IMR-90 (cell line): ENCODE measurements around the gene ASTN2. TPM values are rescaled to one million over a fixed set of nuclear protein-coding genes. Genes with fewer than 3 reads are reported as not detected.

Experiments
- ATAC-seq: fragments of 200-7000 bp; cut with Tn5 transposase; 2 replicates; pipeline ENCODE4 v1.9.1; 2020; ENCODE audit warnings: low read depth, mild to moderate bottlenecking, moderate library complexity
- BruUV-seq: library from RNA; stranded (reverse); fragments of 400-500 nt; replicated peaks from 2 replicates; lab custom pipeline; 2021; lab: Mats Ljungman, UMichigan
- CTCF ChIA-PET: fragments of 300-600 bp; formaldehyde crosslinking; extraction: SDS; loops from one replicate; lab custom pipeline; 2021; ENCODE audit warnings: antibody characterized with exemption; lab: Yijun Ruan, JAX
- POLR2A ChIA-PET: fragments of 300-600 bp; sonication (Branson Sonifier 250); formaldehyde crosslinking; loops from one replicate; lab custom pipeline; 2022; ENCODE audit warnings: antibody characterized with exemption; ENCODE audit not compliant: unreplicated experiment; lab: Charles Lee
- DNase-seq: peaks from one replicate; pipeline ENCODE4 v3.0.0; 2013
- H2AFZ ChIP-seq: replicated peaks from 2 replicates; pipeline ENCODE3; 2013; ENCODE audit warnings: low read length, mild to moderate bottlenecking; ENCODE audit not compliant: poor library complexity
- H2AK5ac ChIP-seq: 2 replicates; pipeline ENCODE4 v1.6.1; 2013; ENCODE audit warnings: low read depth, low read length, inconsistent platforms
- H2AK9ac ChIP-seq: replicated peaks from 2 replicates; pipeline ENCODE3; 2013; ENCODE audit warnings: mild to moderate bottlenecking, low read depth, low read length, moderate library complexity; ENCODE audit not compliant: poor library complexity
- H2BK120ac ChIP-seq: 2 replicates; pipeline ENCODE4 v1.6.1; 2013; ENCODE audit warnings: low read depth, low read length, inconsistent platforms
- H2BK15ac ChIP-seq: 3 replicates; pipeline ENCODE4 v1.6.1; 2013; ENCODE audit warnings: low read depth, low read length, inconsistent platforms
- H2BK20ac ChIP-seq: 2 replicates; pipeline ENCODE4 v1.6.1; 2013; ENCODE audit warnings: low read depth, mild to moderate bottlenecking, inconsistent platforms, low read length, moderate library complexity
- H2BK5ac ChIP-seq: 2 replicates; pipeline ENCODE4 v1.6.1; 2013; ENCODE audit warnings: mild to moderate bottlenecking, low read depth, low read length, inconsistent platforms; ENCODE audit not compliant: poor library complexity, severe bottlenecking
- H3K14ac ChIP-seq: replicated peaks from 2 replicates; pipeline ENCODE4 v1.6.1; 2013; ENCODE audit warnings: low read depth, low read length, inconsistent platforms
- H3K18ac ChIP-seq: 2 replicates; pipeline ENCODE4 v1.6.1; 2013; ENCODE audit warnings: low read depth, low read length, control low read depth
- H3K23ac ChIP-seq: 2 replicates; pipeline ENCODE4 v1.6.1; 2013; ENCODE audit warnings: low read depth, low read length, inconsistent platforms
- H3K27ac ChIP-seq: 2 replicates; pipeline ENCODE4 v1.5.1; 2013; ENCODE audit warnings: mild to moderate bottlenecking, control low read depth, low read length; ENCODE audit not compliant: insufficient read depth
- H3K27me3 ChIP-seq: 2 replicates; pipeline ENCODE4 v1.6.1; 2013; ENCODE audit warnings: low read length; ENCODE audit not compliant: control insufficient read depth, insufficient read depth
- H3K36me3 ChIP-seq: 2 replicates; pipeline ENCODE4 v1.6.1; 2013; ENCODE audit warnings: low read length, mixed read lengths; ENCODE audit not compliant: control insufficient read depth, insufficient read depth
- H3K4ac ChIP-seq: 2 replicates; pipeline ENCODE4 v1.6.1; 2013; ENCODE audit warnings: low read depth, low read length, inconsistent platforms
- H3K4me1 ChIP-seq: 2 replicates; pipeline ENCODE4 v1.6.1; 2013; ENCODE audit warnings: low read length, mixed read lengths; ENCODE audit not compliant: control insufficient read depth, insufficient read depth
- H3K4me2 ChIP-seq: 2 replicates; pipeline ENCODE4 v1.6.1; 2013; ENCODE audit warnings: low read depth, mild to moderate bottlenecking, control low read depth, low read length, moderate library complexity
- H3K4me3 ChIP-seq: 2 replicates; pipeline ENCODE4 v1.5.1; 2013; ENCODE audit warnings: low read depth, mild to moderate bottlenecking, control low read depth, low read length, moderate library complexity; ENCODE audit not compliant: insufficient read depth
- H3K56ac ChIP-seq: 2 replicates; pipeline ENCODE4 v1.6.1; 2013; ENCODE audit warnings: low read length, inconsistent platforms; ENCODE audit not compliant: insufficient read depth; ENCODE audit errors: extremely low read depth
- H3K79me1 ChIP-seq, 2 experiments: 2 replicates each; pipeline ENCODE4 v1.6.1; 2013; ENCODE audit warnings: low read length in 2 of 2, inconsistent platforms in 1 of 2, low read depth in 1 of 2
- H3K9ac ChIP-seq: 2 replicates; pipeline ENCODE4 v1.6.1; 2013; ENCODE audit warnings: low read depth, low read length, control low read depth
- H3K9me1 ChIP-seq: 2 replicates; pipeline ENCODE4 v1.6.1; 2013; ENCODE audit warnings: low read length, inconsistent platforms; ENCODE audit not compliant: insufficient read depth
- H3K9me3 ChIP-seq: 2 replicates; pipeline ENCODE4 v1.6.1; 2013; ENCODE audit warnings: low read length; ENCODE audit not compliant: control insufficient read depth, insufficient read depth
- H4K20me1 ChIP-seq: 2 replicates; pipeline ENCODE4 v1.6.1; 2013; ENCODE audit warnings: low read length, inconsistent platforms; ENCODE audit not compliant: insufficient read depth
- H4K5ac ChIP-seq: 2 replicates; pipeline ENCODE4 v1.6.1; 2013; ENCODE audit warnings: mild to moderate bottlenecking, low read depth, low read length, control low read depth
- H4K8ac ChIP-seq, 2 experiments: 2 replicates each; pipeline ENCODE4 v1.6.1; 2013; ENCODE audit warnings: low read depth in 2 of 2, low read length in 2 of 2, control low read depth in 1 of 2, inconsistent platforms in 1 of 2
- H4K91ac ChIP-seq: 2 replicates; pipeline ENCODE4 v1.6.1; 2013; ENCODE audit warnings: low read depth, low read length, inconsistent platforms; ENCODE audit not compliant: insufficient read depth
- BHLHE40 ChIP-seq: fragments of 150-350 bp; IDR thresholded peaks from 2 replicates; pipeline ENCODE4 v1.6.1; 2016; ENCODE audit warnings: mild to moderate bottlenecking, low read depth, low read length
- CEBPB ChIP-seq: IDR thresholded peaks from 2 replicates; pipeline ENCODE4 v1.6.1; 2012; ENCODE audit warnings: low read depth, low read length, improper control_type of control experiment
- CHD1 ChIP-seq: IDR thresholded peaks from 2 replicates; pipeline ENCODE4 v1.6.1; 2012; ENCODE audit warnings: low read depth, low read length, improper control_type of control experiment
- MAFK ChIP-seq: IDR thresholded peaks from 2 replicates; pipeline ENCODE4 v1.6.1; 2012; ENCODE audit warnings: low read depth, low read length, improper control_type of control experiment
- MAZ ChIP-seq: IDR thresholded peaks from 2 replicates; pipeline ENCODE4 v1.6.1; 2012; ENCODE audit warnings: low read depth, mild to moderate bottlenecking, low read length, improper control_type of control experiment, moderate library complexity, borderline replicate concordance
- NFE2L2 ChIP-seq: fragments of 150-350 bp; IDR thresholded peaks from 2 replicates; pipeline ENCODE4 v1.6.1; 2016; ENCODE audit warnings: low read depth, mild to moderate bottlenecking, low read length
- POLR2A ChIP-seq: IDR thresholded peaks from 2 replicates; pipeline ENCODE4 v1.6.1; 2012; ENCODE audit warnings: mild to moderate bottlenecking, low read depth, low read length
- RAD21 ChIP-seq: IDR thresholded peaks from 2 replicates; pipeline ENCODE4 v1.6.1; 2012; ENCODE audit warnings: low read length, improper control_type of control experiment
- SMC3 ChIP-seq: fragments of 150-350 bp; IDR thresholded peaks from 2 replicates; pipeline ENCODE4 v1.6.1; 2016; ENCODE audit warnings: low read depth, mild to moderate bottlenecking, antibody characterized with exemption, low read length, moderate library complexity
- WGBS, 2 experiments: methylation state at CpG; one replicate each; pipeline versions ENCODE4 v1.1.5 to v1.1.7; 2013; ENCODE audit warnings: missing lambda C conversion rate in 2 of 2; ENCODE audit not compliant: insufficient read length in 1 of 2; ENCODE audit errors: extremely low coverage in 2 of 2; 5-methylcytosine and 5-hydroxymethylcytosine counted together
- dilution Hi-C: fragments of 300-500 bp; cut with HindIII; formaldehyde crosslinking; loops from one replicate; pipeline ENCODE4 v1.14.3; 2018; ENCODE audit warnings: low sequenced_read_pairs; ENCODE audit not compliant: unreplicated experiment
- in situ Hi-C: fragments of 300-500 bp; cut with MboI; formaldehyde crosslinking; loops from 3 replicates; pipeline ENCODE4 v1.14.3; 2019; ENCODE audit warnings: low sequenced_read_pairs, inconsistent platforms, mixed read lengths
- intact Hi-C: fragments of 100-400 bp; cut with micrococcal nuclease; formaldehyde crosslinking; loops from 2 replicates; pipeline ENCODE4 v1.10.0; 2022
- polyA plus RNA-seq, 3 experiments: library from polyadenylated mRNA; depleted of rRNA; stranded (reverse); fragments of >200 nt; gene quantifications; 2 replicates each; pipeline ENCODE4 v1.2.3, GENCODE V29; 2012; ENCODE audit warnings: low replicate concordance in 1 of 3
- total RNA-seq: library from RNA; depleted of rRNA; stranded (reverse); fragments of >200 nt; gene quantifications from 2 replicates; pipeline ENCODE4 v1.2.3, GENCODE V29; 2012
- TF ChIP-seq, protein P1 (sequence below): conservative IDR thresholded peaks from 2 replicates; pipeline ENCODE4 v1.5.1; 2012; ENCODE audit warnings: mild to moderate bottlenecking, low read depth, low read length, improper control_type of control experiment
- TF ChIP-seq, protein P2 (sequence below): fragments of 150-350 bp; IDR thresholded peaks from 2 replicates; pipeline ENCODE4 v1.6.1; 2016; ENCODE audit warnings: low read depth, mild to moderate bottlenecking, low read length, moderate library complexity, borderline replicate concordance
- TF ChIP-seq, protein P3 (sequence below): fragments of 150-350 bp; IDR thresholded peaks from 2 replicates; pipeline ENCODE4 v1.6.1; 2017; ENCODE audit warnings: mild to moderate bottlenecking, antibody characterized with exemption, low read length, low read depth

Gene ASTN2
- total and polyA plus RNA-seq, 2 of the 4 experiments (the other 2 are of a cell fraction): 3.8 to 6.8 TPM

DNA sequence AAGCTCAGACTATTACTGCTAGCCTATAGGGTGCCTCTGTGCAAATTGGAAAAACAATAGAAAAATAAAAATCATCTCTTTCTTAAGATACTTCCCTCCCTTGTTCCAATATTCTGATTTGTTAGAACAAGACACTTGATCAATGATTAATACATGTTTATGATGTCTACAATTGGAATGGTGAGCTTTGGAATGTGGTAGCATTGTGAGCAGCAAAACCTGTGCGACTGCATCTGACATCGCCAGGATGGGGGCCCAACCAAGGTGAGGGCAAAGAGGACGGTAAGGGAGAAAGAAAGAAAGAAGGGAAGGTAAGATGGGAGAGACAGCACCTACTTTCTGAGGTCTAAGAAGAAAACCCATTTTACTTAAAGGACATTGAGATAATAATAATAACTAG, 910.8 kb downstream of the ASTN2 start:
- Histone ChIP-seq H3K79me1 (no peaks in the 10 kb centered on the region), H2BK15ac (no peak overlapping the region), H3K9me3 (no peaks in the 10 kb centered on the region), H3K4me1 (no peaks in the 10 kb centered on the region), H4K20me1 (no peaks in the 10 kb centered on the region), H3K9ac (no peak overlapping the region), H3K27me3 (no peaks in the 10 kb centered on the region; the same call in 1 of the 2 replicates), H4K91ac (no peak overlapping the region), H3K4ac (no peak overlapping the region), H3K9me1 (no peaks in the 10 kb centered on the region), H2AFZ (no peak overlapping the region), H3K4me2 (no peak overlapping the region), H3K23ac (no peak overlapping the region), H4K5ac (no peak overlapping the region), H3K4me3 (no peak overlapping the region), H2BK120ac (no peak overlapping the region), H2AK9ac (no peak overlapping the region), H3K18ac (no peak overlapping the region), H2BK5ac (no peak overlapping the region), H3K36me3 (no peaks in the 10 kb centered on the region), H2AK5ac (no peak overlapping the region), H3K14ac (no peak overlapping the region), H3K56ac (no peak overlapping the region), H2BK20ac (no peak overlapping the region), H3K27ac (no peak overlapping the region), H4K8ac (no peak overlapping the region)
- in situ Hi-C loops (no loop called here), dilution Hi-C loops (no loop called here), intact Hi-C loops (no loop called here)
- CTCF ChIA-PET: no interaction called here
- no CpG with 5 or more reads among the region's 3 CpGs for WGBS, 2 experiments
- TF ChIP-seq SMC3 (no peak), POLR2A (no peak), CHD1 (no peak), NFE2L2 (no peak), RAD21 (no peak), CEBPB (no peak), MAZ (no peak), MAFK (no peak), BHLHE40 (no peak)
- TF ChIP-seq, protein P1, sequence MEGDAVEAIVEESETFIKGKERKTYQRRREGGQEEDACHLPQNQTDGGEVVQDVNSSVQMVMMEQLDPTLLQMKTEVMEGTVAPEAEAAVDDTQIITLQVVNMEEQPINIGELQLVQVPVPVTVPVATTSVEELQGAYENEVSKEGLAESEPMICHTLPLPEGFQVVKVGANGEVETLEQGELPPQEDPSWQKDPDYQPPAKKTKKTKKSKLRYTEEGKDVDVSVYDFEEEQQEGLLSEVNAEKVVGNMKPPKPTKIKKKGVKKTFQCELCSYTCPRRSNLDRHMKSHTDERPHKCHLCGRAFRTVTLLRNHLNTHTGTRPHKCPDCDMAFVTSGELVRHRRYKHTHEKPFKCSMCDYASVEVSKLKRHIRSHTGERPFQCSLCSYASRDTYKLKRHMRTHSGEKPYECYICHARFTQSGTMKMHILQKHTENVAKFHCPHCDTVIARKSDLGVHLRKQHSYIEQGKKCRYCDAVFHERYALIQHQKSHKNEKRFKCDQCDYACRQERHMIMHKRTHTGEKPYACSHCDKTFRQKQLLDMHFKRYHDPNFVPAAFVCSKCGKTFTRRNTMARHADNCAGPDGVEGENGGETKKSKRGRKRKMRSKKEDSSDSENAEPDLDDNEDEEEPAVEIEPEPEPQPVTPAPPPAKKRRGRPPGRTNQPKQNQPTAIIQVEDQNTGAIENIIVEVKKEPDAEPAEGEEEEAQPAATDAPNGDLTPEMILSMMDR: no peak
- TF ChIP-seq, protein P2, sequence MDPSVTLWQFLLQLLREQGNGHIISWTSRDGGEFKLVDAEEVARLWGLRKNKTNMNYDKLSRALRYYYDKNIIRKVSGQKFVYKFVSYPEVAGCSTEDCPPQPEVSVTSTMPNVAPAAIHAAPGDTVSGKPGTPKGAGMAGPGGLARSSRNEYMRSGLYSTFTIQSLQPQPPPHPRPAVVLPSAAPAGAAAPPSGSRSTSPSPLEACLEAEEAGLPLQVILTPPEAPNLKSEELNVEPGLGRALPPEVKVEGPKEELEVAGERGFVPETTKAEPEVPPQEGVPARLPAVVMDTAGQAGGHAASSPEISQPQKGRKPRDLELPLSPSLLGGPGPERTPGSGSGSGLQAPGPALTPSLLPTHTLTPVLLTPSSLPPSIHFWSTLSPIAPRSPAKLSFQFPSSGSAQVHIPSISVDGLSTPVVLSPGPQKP: no peak
- TF ChIP-seq, protein P3, sequence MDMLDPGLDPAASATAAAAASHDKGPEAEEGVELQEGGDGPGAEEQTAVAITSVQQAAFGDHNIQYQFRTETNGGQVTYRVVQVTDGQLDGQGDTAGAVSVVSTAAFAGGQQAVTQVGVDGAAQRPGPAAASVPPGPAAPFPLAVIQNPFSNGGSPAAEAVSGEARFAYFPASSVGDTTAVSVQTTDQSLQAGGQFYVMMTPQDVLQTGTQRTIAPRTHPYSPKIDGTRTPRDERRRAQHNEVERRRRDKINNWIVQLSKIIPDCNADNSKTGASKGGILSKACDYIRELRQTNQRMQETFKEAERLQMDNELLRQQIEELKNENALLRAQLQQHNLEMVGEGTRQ: no peak
- POLR2A ChIA-PET: no interaction called here
- no TSS peak for BruUV-seq
- DNase-seq (no peak), ATAC-seq (no peak)
